Measurements from ENCODE around the gene COMT.

Gene COMT

GRCh38 chr22:19969141-19969928, 27.8 kb downstream of the COMT start:
- Histone ChIP-seq H3K9ac (ENCODE audit: low read depth, low read length, poor library complexity) (peak overlapping the region; percentile 68), H3K14ac (ENCODE audit: low read length) (no peak overlapping the region), H3K79me1 (ENCODE audit: low read depth, low read length) (no peaks in the 10 kb centered on the region), H2AK5ac (ENCODE audit: low read depth, low read length) (no peak overlapping the region), H3K9me3 (replicated peaks in 1 of 2; ENCODE audit: control insufficient read depth in 2 of 2, insufficient read depth in 1 of 2, low read depth in 1 of 2, low read length in 2 of 2) (no peaks in the 10 kb centered on the region), H2BK120ac (ENCODE audit: low read depth, low read length) (no peak overlapping the region), H3K4ac (ENCODE audit: low read length) (no peak overlapping the region), H2BK15ac (ENCODE audit: low read length) (no peak overlapping the region), H4K91ac (ENCODE audit: low read depth, low read length, poor library complexity) (no peak overlapping the region), H3K23ac (ENCODE audit: low read depth, low read length, poor library complexity) (no peak overlapping the region), H3K36me3 (replicated peaks in 1 of 2; ENCODE audit: control insufficient read depth in 2 of 2, insufficient read depth in 2 of 2, low read length in 2 of 2) (peaks cover 42 to 53% of the 10 kb centered on the region in 2 donors), H3K27ac (replicated peaks; ENCODE audit: low read length) (no peak overlapping the region), H2AFZ (ENCODE audit: low read length) (no peak overlapping the region), H3K4me2 (ENCODE audit: insufficient read depth, low read length, poor library complexity, severe bottlenecking) (no peak overlapping the region), H2BK5ac (ENCODE audit: low read length) (no peak overlapping the region), H3K4me1 (ENCODE audit: control insufficient read depth in 2 of 2, insufficient read depth in 1 of 2, low read depth in 1 of 2, low read length in 2 of 2) (peaks cover 6 to 30% of the 10 kb centered on the region in 2 donors), H3K27me3 (ENCODE audit: control insufficient read depth in 3 of 3, insufficient read depth in 3 of 3, low read depth in 1 of 3, low read length in 3 of 3) (no peaks in the 10 kb centered on the region), H3K4me3 (ENCODE audit: low read length in 2 of 2) (no peak overlapping the region), H3K18ac (ENCODE audit: low read length) (no peak overlapping the region), H2BK12ac (ENCODE audit: low read length) (no peak overlapping the region), H4K8ac (ENCODE audit: low read depth, low read length) (no peak overlapping the region)
- DNase-seq (ENCODE audit: low spot score), result no peak
- no CpG with 5 or more reads among the region's 11 CpGs for WGBS, 2 donors (ENCODE audit: extremely low coverage in 2 of 2, insufficient read length in 2 of 2, insufficient replicate concordance in 1 of 2)

- Histone ChIP-seq H3K14ac (ENCODE audit: low read length) (no peak overlapping the region), H3K4me3 (ENCODE audit: low read length in 2 of 2) (no peak overlapping the region), H2BK5ac (ENCODE audit: low read length) (no peak overlapping the region), H3K36me3 (replicated peaks in 1 of 2; ENCODE audit: control insufficient read depth in 2 of 2, insufficient read depth in 2 of 2, low read length in 2 of 2) (peaks cover 42 to 53% of the 10 kb centered on the region in 2 donors), H2BK12ac (ENCODE audit: low read length) (no peak overlapping the region), H2BK15ac (ENCODE audit: low read length) (no peak overlapping the region), H3K79me1 (ENCODE audit: low read depth, low read length) (no peaks in the 10 kb centered on the region), H3K4me1 (ENCODE audit: control insufficient read depth in 2 of 2, insufficient read depth in 1 of 2, low read depth in 1 of 2, low read length in 2 of 2) (peaks cover 10 to 35% of the 10 kb centered on the region in 2 donors), H3K27me3 (ENCODE audit: control insufficient read depth in 3 of 3, insufficient read depth in 3 of 3, low read depth in 1 of 3, low read length in 3 of 3) (no peaks in the 10 kb centered on the region), H3K23ac (ENCODE audit: low read depth, low read length, poor library complexity) (peak overlapping the region; percentile 83), H2BK120ac (ENCODE audit: low read depth, low read length) (no peak overlapping the region), H3K9me3 (replicated peaks in 1 of 2; ENCODE audit: control insufficient read depth in 2 of 2, insufficient read depth in 1 of 2, low read depth in 1 of 2, low read length in 2 of 2) (no peaks in the 10 kb centered on the region), H2AFZ (ENCODE audit: low read length) (no peak overlapping the region), H2AK5ac (ENCODE audit: low read depth, low read length) (peak overlapping the region; percentile 36), H4K91ac (ENCODE audit: low read depth, low read length, poor library complexity) (no peak overlapping the region), H3K27ac (replicated peaks; ENCODE audit: low read length) (no peak overlapping the region), H3K4me2 (ENCODE audit: insufficient read depth, low read length, poor library complexity, severe bottlenecking) (no peak overlapping the region), H4K8ac (ENCODE audit: low read depth, low read length) (peak overlapping the region; percentile 74), H3K4ac (ENCODE audit: low read length) (no peak overlapping the region), H3K18ac (ENCODE audit: low read length) (no peak overlapping the region), H3K9ac (ENCODE audit: low read depth, low read length, poor library complexity) (peak overlapping the region; percentile 50)
- no CpG with 5 or more reads among the region's 9 CpGs for WGBS, 2 donors (ENCODE audit: extremely low coverage in 2 of 2, insufficient read length in 2 of 2, insufficient replicate concordance in 1 of 2)
- no peak for DNase-seq (ENCODE audit: low spot score)
Observed at GRCh38 chr22:19970031-19970478, 28.5 kb downstream of the COMT start.

- peak overlapping the region; percentile 7 for H2BK12ac ChIP-seq (ENCODE audit: low read length)
- H3K4me1 ChIP-seq (ENCODE audit: control insufficient read depth in 2 of 2, insufficient read depth in 1 of 2, low read depth in 1 of 2, low read length in 2 of 2), result peaks cover 16 to 41% of the 10 kb centered on the region in 2 donors
- peaks cover 42 to 58% of the 10 kb centered on the region in 2 donors for H3K36me3 ChIP-seq (replicated peaks in 1 of 2; ENCODE audit: control insufficient read depth in 2 of 2, insufficient read depth in 2 of 2, low read length in 2 of 2)
- H3K4me2 ChIP-seq (ENCODE audit: insufficient read depth, low read length, poor library complexity, severe bottlenecking), result no peak overlapping the region
- H3K23ac ChIP-seq (ENCODE audit: low read depth, low read length, poor library complexity), result peak overlapping the region; percentile 83
- H3K79me1 ChIP-seq (ENCODE audit: low read depth, low read length), result no peaks in the 10 kb centered on the region
- H2AK5ac ChIP-seq (ENCODE audit: low read depth, low read length), result peak overlapping the region; percentile 77
- H4K8ac ChIP-seq (ENCODE audit: low read depth, low read length), result peak overlapping the region; percentile 74
- H3K27me3 ChIP-seq (ENCODE audit: control insufficient read depth in 3 of 3, insufficient read depth in 3 of 3, low read depth in 1 of 3, low read length in 3 of 3), result no peaks in the 10 kb centered on the region
- no peak overlapping the region for H3K18ac ChIP-seq (ENCODE audit: low read length)
- H3K9me3 ChIP-seq (replicated peaks in 1 of 2; ENCODE audit: control insufficient read depth in 2 of 2, insufficient read depth in 1 of 2, low read depth in 1 of 2, low read length in 2 of 2), result no peaks in the 10 kb centered on the region
- H3K4me3 ChIP-seq (ENCODE audit: low read length in 2 of 2), result no peak overlapping the region
- H2AFZ ChIP-seq (ENCODE audit: low read length), result no peak overlapping the region
- peak overlapping the region; percentile 4 for H3K4ac ChIP-seq (ENCODE audit: low read length)
- peak; percentile 65 for DNase-seq (ENCODE audit: low spot score)
- H3K14ac ChIP-seq (ENCODE audit: low read length), result no peak overlapping the region
- peak overlapping the region; percentile 83 for H3K9ac ChIP-seq (ENCODE audit: low read depth, low read length, poor library complexity)
- H2BK120ac ChIP-seq (ENCODE audit: low read depth, low read length), result no peak overlapping the region
- no peak overlapping the region for H3K27ac ChIP-seq (replicated peaks; ENCODE audit: low read length)
- WGBS, 2 donors (ENCODE audit: extremely low coverage in 2 of 2, insufficient read length in 2 of 2, insufficient replicate concordance in 1 of 2), result no CpG with 5 or more reads among the region's 25 CpGs
- H2BK15ac ChIP-seq (ENCODE audit: low read length), result no peak overlapping the region
- H4K91ac ChIP-seq (ENCODE audit: low read depth, low read length, poor library complexity), result no peak overlapping the region
- H2BK5ac ChIP-seq (ENCODE audit: low read length), result no peak overlapping the region
Observed at GRCh38 chr22:19970479-19971275, 29.1 kb downstream of the COMT start.

Measured in neuronal stem cell (in vitro differentiated cells).